NCI-H146 treated with DMSO at 0.1 percent for 48 hours (cell line): ENCODE data around the gene PCED1A.
"Not testable (repeated sequence)": the region's sequence is repeated elsewhere in the genome, so short reads cannot be mapped to it uniquely, and the experiment has no call there.

ENCODE experiments used
- DNase-seq: peaks from one replicate; lab custom pipeline; 2025; ENCODE audit not compliant: unreplicated experiment; lab: John Stamatoyannopoulos, UW

PCED1A gene

DNA sequence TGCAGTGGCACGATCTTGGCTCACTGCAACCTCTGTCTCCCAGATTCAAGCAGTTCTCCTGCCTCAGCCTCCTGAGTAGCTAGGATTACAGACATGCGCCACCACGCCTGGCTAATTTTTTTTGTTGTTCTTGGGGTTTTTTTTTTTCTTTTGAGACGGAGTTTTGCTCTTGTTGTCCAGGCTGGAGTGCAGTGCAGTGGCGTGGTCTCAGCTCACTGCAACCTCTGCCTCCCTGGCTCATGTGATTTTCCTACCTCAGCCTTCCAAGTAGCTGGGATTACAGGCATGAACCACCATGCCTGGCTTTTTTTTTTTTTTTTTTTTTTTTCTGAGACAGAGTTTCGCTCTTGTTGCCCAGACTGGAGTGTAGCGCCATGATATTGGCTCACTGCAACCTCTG, 9.2 kb downstream of the PCED1A start:
- DNase-seq, result not testable (repeated sequence)

DNA sequence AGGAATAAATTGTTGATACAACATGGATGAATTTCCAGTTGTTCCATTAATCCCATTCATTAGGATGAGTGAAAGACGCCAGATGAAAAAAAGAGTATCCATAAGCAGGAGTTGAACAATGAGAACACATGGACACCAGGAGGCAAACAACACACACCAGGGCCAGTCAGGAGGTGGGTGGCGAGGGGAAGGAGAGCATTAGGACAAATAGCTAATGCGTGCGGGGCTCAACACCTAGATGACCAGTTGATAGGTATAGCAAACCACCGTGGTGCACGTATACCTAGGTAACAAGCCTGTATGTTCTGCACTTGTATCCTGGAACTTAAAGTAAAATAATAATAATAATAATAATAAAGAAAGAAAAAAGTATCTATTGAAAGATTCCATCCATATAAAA, 11.1 kb downstream of the PCED1A start:
- DNase-seq, result no peak

DNA sequence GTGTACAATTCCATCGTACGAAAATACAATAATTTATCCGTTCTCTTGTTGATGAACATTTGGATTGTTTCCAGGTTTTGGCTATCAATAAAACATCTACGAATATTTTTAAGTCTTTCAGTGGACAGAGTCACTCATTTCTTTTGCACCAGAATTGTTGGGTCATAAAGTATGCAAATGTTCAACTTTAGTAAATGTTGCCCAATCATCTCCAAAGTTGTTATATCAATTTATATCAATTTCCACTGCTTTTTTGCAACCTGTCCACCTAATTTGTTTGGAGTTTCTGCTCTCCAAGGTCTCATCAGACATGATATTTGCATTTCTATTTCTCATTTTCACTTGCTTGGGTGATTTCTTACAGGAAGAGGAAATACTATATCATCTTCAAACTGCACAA, 13.8 kb downstream of the PCED1A start:
- no peak for DNase-seq

DNA sequence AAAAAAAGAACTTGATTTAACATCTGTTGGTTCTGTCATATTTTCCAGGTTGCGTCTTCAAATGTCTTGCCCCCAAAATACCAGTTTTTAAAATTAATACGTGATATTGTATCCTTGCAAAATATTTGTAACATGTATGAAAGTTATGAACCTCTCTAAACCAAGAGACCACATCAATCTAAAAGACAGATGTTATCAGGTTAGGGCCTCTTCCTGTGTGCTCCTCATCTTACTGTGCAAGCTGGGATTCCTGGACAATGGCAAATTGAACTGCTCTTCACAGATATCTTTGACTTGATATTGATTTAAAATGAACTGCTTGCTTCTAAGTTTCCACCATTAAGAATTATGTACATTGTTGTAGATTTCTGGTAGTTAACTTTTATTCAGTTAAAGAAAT, 14.7 kb downstream of the PCED1A start:
- no peak for DNase-seq

- DNase-seq, result no peak
These were observed 18.4 kb downstream of the PCED1A start for GRCh38 chr20:2822073-2822472.

DNA sequence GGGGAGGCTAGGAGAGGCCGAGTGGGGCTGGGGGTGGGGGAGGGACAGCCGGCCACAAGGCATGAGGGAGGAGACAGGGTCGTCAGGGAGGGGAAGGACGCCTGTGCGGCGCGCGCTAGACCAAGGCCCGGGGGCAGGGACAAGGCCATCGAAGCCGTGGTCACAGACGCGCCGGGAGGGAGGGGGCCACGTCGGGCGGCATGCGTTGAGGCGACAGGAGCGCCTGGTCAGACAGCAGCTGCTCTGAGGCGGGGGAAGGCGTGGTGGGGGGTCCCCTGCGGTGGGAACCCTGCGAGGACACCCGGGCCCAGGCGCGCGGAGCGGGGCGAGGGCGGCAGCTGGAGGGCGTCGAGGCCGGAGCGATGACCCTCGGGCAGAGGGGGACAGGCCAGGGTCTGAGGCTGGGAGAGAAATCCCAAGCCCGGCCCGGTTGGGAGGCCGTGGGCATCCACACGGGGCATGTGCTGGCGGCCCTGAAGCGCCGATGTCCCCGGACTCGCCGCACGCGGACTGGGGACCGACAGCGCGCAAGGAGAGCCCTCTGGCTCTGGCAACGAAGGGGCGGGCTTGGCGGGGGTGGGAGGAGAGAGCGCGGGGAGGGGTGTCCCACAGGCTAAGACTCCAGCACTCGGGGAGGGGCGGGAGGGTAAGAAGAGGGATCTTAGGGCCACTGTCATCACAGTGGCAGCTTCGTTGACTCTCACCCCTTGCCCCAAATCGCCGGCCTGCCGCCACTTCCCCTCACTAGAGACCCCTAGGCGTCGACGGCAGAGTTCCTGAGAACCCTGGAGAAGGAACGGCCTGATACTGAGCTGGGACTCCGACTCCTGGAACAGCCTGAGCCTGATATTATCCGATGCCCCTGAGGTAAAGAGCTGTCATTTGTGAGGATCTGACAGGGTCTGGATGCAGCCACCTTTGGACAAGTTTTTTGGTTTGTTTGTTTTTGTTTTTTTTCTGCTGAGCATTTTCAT, 19.3 kb downstream of the PCED1A start:
- no peak for DNase-seq

DNA sequence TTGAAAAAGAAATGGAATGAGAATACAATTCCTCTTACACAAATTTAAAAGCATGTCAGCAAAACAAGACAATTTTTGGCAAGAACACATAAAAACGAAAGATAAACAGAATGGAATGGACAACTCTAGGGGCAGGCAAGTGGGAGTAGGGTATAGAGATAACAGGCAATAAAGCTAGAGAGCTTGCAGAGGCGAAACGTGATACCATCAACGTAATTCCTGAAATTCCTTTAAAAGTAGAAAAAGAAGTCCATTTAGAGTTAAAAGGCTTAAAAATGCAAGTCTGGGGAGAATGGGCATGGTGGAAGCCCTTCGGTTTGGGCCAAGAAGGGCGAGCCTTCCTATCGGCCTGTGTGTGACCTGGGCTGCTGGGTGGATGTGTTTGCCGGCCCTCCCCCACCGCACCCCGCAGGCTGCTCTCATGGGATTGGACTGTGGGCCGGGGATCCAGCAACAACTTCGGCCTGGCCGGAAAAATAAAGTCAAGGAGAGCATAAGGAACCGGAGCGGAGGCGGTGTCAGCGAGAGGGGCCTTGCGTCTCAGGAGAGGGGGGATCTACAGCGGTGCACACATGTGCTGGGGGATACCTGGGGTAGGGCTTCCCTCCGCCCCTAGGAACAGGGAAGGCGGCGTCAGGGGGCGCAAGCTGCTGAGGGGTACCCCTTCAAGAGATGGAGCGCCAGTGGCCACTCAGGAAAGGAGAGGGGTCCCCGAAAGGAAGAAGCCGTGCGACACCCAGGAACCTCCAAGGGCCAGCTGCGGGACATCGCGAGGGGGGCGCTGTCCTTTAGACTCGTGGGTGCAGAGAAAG, 20.2 kb downstream of the PCED1A start:
- no peak for DNase-seq

DNA sequence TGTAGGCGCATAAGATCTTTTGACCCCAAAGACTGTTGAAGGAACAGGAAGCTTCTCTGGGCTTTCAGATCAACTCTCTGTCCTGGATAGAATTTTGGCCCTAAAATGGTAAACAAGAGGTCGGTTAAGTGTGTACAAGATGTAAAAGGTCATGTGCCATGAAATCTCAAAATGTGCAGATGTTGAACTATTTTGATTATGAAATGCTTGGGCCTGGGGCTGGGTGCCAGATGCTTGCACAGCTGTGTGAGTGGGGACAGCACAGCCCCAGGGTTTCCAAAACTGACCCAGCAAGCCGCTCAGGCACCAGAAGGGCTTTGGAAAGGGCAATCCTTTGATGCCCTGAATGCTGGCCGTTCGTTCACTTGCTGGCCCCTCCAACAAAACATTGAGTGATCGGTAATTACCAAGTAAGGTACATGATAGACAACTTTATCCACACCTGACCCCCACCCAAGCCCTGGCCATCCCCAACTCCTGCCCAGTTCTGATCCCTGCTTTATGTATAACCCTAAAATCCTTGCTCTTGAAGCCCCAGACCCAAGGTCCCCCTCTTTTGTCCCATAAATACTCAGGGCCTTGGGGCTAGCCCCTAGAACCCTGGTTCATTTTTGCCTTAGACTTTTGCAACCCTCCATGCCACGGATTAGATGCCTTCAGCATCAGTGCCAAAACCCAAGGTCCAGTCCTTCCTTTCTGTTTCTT, 22.4 kb downstream of the PCED1A start:
- no peak for DNase-seq

GRCh38 chr20:2817341-2817726, 23.1 kb downstream of the PCED1A start:
- DNase-seq, result no peak

DNA sequence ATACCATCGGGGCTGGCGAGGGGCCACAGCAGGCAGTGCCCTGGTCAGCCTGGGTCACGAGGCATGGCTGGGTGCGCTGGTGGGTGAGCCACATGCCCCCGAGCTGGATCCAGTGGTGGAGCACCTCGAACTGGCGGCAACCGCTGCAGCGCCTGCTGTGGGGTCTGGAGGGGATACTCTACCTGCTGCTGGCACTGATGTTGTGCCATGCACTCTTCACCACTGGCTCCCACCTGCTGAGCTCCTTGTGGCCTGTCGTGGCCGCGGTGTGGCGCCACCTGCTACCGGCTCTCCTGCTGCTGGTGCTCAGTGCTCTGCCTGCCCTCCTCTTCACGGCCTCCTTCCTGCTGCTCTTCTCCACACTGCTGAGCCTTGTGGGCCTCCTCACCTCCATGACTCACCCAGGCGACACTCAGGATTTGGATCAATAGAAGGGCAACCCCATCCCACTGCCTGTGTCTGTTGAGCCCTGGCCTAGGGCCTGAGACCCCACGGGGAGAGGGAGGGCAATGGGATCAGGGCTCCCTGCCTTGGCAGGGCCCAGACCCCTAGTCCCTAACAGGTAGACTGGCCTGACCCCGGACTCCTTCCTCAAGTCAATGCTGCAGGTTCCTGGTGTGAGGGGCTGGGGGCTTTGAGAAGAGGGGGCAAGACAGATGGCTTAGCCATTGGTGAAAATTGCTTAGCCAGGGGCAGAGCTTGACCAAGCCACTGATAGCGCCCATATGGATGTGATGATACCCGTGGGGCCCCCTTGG, 23.7 kb downstream of the PCED1A start:
- no peak for DNase-seq

- DNase-seq, result no peak
These were observed 24.3 kb downstream of the PCED1A start, which contains the start of gene TMEM239 for GRCh38 chr20:2816030-2816582. TMEM239 (plus strand) TSS chr20:2816364; CDS start chr20:2816555, 191 bp downstream.

DNA sequence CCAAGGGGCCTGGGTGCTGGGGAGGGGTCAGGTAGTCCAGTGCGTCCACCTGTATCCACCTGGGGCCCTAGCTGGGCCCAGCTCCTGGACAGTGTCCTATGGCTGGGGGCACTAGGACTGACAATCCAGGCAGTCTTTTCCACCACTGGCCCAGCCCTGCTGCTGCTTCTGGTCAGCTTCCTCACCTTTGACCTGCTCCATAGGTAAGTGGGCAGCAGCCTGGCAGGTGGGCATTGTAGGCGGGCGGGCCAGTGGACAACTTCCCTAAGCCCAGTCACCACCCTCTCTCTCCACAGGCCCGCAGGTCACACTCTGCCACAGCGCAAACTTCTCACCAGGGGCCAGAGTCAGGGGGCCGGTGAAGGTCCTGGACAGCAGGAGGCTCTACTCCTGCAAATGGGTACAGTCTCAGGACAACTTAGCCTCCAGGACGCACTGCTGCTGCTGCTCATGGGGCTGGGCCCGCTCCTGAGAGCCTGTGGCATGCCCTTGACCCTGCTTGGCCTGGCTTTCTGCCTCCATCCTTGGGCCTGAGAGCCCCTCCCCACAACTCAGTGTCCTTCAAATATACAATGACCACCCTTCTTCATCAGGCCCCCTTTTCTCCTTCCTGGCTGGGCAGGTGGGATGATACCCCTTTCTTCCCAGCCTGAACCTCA, 25.1 kb downstream of the PCED1A start:
- no peak for DNase-seq

DNA sequence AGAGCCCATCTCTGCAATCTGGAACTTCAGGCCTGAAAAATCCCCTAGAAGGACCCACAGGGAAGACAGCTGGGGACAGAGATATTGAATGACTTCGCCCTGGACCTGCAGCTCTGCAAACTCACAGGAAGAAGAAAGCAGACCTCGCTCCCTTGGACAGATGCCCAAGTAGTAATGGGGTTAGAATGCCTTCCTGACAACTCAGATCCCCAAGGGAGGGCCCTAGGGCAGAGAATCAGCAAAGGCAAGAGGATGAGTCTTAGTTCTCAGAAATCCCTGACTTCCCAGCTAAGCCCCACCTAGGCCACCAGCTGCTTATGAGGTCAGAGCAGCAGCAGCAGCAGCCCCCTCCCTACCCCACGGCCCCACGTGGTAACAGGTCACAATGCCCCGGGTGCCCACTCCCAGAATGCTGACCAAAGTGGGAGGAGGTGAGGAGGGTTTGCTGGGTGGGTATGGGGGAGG, 25.8 kb downstream of the PCED1A start, which contains the start of gene C20orf141:
Gene C20orf141, plus strand, starts transcription at position 401 of the 465 bp plus-strand sequence. CDS start 198 bp downstream, outside the sequence.
- no peak for DNase-seq

GRCh38 chr20:2814076-2814475, 26.4 kb downstream of the PCED1A start:
- DNase-seq, result no peak

- no peak for DNase-seq
These were observed 28.3 kb downstream of the PCED1A start for GRCh38 chr20:2812189-2812588.

DNA sequence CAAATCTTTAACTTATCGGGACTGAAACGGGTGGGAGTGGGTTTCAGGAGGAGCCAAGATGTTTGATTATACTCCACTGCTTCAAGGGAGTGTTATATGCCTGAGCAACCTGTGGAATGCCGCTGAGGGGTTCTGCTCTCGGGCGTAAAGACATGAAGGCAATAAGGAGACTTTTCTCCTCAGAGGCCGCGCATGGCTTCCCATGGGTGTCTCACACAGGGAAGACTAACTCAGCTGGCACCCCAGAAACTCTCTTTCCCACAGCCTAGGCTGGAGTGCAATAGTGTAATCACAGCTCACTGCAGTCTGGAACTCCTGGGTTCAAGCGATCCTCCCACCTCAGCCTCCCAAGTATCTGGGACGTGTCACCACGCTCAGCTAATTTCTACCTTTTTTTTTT, 30.8 kb downstream of the PCED1A start:
- DNase-seq, result no peak

GRCh38 chr20:2807929-2808328, 32.5 kb downstream of the PCED1A start:
- not testable (repeated sequence) for DNase-seq

GRCh38 chr20:2807019-2807418, 33.4 kb downstream of the PCED1A start:
- no peak for DNase-seq

DNA sequence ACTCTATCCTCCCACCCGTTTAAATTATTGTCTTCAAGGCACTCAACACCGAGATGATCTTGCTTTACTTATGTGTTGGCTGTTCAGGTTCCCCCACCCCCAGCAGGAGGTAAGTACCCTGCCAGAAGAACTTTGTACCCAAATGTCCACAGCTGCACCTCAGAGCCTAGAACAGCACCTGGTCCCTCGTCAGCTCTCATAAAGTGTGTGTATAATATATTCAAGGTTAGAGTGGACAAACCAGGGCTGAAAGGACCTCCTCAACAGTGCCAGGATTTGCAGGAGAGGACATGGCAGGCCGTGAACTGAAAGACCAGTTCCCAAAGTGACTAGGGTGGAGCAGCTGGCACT, 34.1 kb downstream of the PCED1A start:
- no peak for DNase-seq
